ENCODE data around the gene PGAP2. TPM values are rescaled to one million over a fixed set of nuclear protein-coding genes. Genes with fewer than 3 reads are reported as not detected.

Gene PGAP2
- total and polyA plus RNA-seq, 2 of the 13 experiments (the other 11 are each of a cell fraction or from before 2014, with no cell fraction given) = 21.5 to 47.8 TPM

DNA sequence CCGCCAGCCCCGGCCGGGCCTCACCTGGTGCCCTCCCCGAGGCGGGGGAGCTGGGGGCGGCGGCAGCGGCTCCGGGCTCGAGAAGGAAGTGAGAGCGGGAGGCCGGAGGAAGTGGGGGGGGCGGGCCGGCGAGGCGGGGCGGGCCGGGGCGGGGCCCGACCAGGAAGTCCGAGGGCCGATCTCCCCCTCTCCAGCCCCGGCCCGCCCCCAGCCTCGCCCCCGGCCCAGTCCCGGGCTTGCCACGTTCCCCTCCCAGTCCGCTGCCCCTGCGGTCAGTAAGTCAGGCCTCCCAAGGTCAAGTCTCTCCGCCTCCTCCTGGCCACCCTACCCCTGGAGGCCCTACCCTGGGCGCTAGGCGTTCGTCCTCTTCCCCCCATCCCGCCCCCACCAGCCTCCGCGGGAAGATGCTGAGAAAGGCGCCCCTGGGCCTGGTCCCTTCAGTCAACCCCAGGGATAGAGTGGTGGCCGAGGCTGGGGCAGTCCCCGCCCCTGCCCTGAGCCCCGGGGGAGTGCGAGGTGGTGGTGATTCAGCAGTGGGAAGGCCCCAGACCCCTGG lies 32.6 kb downstream of the PGAP2 start, which contains the start of gene RHOG (continued):
- TF ChIP-seq CBX1 (IDR thresholded peaks at IDR 0.05; ENCODE audit: low read depth) (peak; percentile 16), KLF6 (CRISPR knock-in tag; IDR thresholded peaks at IDR 0.05) (no peak), SAP130 (CRISPR knock-in tag; IDR thresholded peaks at IDR 0.05; ENCODE audit: low read depth) (peak; percentile 57; the same call in 1 of the 2 replicates), POLR2A (IDR thresholded peaks at IDR 0.05; ENCODE audit: insufficient read depth in 1 of 2, low read depth in 2 of 2, low read length in 2 of 2) (peak in 1 of 2 experiments; percentile 65; a peak in 2 of 4 replicates), ZNF264 (CRISPR knock-in tag; IDR thresholded peaks at IDR 0.05) (no peak), HDAC6 (IDR thresholded peaks at IDR 0.05; ENCODE audit: low read depth, low read length) (no peak), GABPA (IDR thresholded peaks at IDR 0.05; ENCODE audit: low read depth, low read length) (peak; percentile 46), GABPA (CRISPR knock-in tag; IDR thresholded peaks at IDR 0.05; ENCODE audit: low read depth) (no peak), CENPX (CRISPR knock-in tag; IDR thresholded peaks at IDR 0.05) (no peak), ZNF263 (CRISPR knock-in tag; IDR thresholded peaks at IDR 0.05) (no peak), ZNF850 (CRISPR knock-in tag; conservative IDR thresholded peaks at IDR 0.05) (no peak), SMARCE1 (IDR thresholded peaks at IDR 0.05; ENCODE audit: borderline replicate concordance) (no peak), PHF21A (CRISPR knock-in tag; IDR thresholded peaks at IDR 0.05) (0 out of 2 replicates have a peak, but pooled peaks have one; percentile 16), PHF8 (CRISPR knock-in tag; IDR thresholded peaks at IDR 0.05) (peak; percentile 50; the same call in 1 of the 2 replicates), HNRNPUL1 (IDR thresholded peaks at IDR 0.05; ENCODE audit: low read depth, low read length) (no peak), GTF2F1 (IDR thresholded peaks at IDR 0.05; ENCODE audit: low read length) (no peak), TAF15 (IDR thresholded peaks at IDR 0.05; ENCODE audit: low read depth, low read length, poor library complexity, severe bottlenecking) (peak; percentile 47)
- TF ChIP-seq, protein P1, sequence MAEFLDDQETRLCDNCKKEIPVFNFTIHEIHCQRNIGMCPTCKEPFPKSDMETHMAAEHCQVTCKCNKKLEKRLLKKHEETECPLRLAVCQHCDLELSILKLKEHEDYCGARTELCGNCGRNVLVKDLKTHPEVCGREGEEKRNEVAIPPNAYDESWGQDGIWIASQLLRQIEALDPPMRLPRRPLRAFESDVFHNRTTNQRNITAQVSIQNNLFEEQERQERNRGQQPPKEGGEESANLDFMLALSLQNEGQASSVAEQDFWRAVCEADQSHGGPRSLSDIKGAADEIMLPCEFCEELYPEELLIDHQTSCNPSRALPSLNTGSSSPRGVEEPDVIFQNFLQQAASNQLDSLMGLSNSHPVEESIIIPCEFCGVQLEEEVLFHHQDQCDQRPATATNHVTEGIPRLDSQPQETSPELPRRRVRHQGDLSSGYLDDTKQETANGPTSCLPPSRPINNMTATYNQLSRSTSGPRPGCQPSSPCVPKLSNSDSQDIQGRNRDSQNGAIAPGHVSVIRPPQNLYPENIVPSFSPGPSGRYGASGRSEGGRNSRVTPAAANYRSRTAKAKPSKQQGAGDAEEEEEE (CRISPR knock-in tag; IDR thresholded peaks at IDR 0.05; ENCODE audit: borderline replicate concordance) = 0 out of 2 replicates have a peak, but pooled peaks have one; percentile 33
- TF ChIP-seq, protein P2, sequence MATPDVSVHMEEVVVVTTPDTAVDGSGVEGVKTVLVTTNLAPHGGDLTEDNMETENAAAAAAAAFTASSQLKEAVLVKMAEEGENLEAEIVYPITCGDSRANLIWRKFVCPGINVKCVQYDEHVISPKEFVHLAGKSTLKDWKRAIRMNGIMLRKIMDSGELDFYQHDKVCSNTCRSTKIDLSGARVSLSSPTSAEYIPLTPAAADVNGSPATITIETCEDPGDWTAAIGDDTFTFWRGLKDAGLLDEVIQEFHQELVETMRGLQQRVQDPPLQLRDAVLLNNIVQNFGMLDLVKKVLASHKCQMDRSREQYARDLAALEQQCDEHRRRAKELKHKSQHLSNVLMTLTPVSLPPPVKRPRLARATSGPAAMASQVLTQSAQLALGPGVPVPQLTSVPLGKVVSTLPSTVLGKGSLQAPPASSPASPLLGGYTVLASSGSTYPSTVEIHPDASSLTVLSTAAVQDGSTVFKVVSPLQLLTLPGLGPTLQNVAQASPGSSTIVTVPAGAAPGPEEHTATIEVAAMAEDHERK (CRISPR knock-in tag; IDR thresholded peaks at IDR 0.05; ENCODE audit: low read depth) = no peak
- TF ChIP-seq, protein P3, sequence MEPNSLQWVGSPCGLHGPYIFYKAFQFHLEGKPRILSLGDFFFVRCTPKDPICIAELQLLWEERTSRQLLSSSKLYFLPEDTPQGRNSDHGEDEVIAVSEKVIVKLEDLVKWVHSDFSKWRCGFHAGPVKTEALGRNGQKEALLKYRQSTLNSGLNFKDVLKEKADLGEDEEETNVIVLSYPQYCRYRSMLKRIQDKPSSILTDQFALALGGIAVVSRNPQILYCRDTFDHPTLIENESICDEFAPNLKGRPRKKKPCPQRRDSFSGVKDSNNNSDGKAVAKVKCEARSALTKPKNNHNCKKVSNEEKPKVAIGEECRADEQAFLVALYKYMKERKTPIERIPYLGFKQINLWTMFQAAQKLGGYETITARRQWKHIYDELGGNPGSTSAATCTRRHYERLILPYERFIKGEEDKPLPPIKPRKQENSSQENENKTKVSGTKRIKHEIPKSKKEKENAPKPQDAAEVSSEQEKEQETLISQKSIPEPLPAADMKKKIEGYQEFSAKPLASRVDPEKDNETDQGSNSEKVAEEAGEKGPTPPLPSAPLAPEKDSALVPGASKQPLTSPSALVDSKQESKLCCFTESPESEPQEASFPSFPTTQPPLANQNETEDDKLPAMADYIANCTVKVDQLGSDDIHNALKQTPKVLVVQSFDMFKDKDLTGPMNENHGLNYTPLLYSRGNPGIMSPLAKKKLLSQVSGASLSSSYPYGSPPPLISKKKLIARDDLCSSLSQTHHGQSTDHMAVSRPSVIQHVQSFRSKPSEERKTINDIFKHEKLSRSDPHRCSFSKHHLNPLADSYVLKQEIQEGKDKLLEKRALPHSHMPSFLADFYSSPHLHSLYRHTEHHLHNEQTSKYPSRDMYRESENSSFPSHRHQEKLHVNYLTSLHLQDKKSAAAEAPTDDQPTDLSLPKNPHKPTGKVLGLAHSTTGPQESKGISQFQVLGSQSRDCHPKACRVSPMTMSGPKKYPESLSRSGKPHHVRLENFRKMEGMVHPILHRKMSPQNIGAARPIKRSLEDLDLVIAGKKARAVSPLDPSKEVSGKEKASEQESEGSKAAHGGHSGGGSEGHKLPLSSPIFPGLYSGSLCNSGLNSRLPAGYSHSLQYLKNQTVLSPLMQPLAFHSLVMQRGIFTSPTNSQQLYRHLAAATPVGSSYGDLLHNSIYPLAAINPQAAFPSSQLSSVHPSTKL (CRISPR knock-in tag; IDR thresholded peaks at IDR 0.05) = no peak
- TF ChIP-seq, protein P4, sequence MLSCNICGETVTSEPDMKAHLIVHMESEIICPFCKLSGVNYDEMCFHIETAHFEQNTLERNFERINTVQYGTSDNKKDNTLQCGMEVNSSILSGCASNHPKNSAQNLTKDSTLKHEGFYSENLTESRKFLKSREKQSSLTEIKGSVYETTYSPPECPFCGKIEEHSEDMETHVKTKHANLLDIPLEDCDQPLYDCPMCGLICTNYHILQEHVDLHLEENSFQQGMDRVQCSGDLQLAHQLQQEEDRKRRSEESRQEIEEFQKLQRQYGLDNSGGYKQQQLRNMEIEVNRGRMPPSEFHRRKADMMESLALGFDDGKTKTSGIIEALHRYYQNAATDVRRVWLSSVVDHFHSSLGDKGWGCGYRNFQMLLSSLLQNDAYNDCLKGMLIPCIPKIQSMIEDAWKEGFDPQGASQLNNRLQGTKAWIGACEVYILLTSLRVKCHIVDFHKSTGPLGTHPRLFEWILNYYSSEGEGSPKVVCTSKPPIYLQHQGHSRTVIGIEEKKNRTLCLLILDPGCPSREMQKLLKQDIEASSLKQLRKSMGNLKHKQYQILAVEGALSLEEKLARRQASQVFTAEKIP (CRISPR knock-in tag; IDR thresholded peaks at IDR 0.05; ENCODE audit: borderline replicate concordance) = no peak
- TF ChIP-seq, protein P5, sequence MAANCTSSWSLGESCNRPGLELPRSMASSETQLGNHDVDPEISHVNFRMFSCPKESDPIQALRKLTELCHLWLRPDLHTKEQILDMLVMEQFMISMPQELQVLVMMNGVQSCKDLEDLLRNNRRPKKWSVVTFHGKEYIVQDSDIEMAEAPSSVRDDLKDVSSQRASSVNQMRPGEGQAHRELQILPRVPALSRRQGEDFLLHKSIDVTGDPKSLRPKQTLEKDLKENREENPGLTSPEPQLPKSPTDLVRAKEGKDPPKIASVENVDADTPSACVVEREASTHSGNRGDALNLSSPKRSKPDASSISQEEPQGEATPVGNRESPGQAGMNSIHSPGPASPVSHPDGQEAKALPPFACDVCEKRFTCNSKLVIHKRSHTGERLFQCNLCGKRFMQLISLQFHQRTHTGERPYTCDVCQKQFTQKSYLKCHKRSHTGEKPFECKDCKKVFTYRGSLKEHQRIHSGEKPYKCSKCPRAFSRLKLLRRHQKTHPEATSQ (CRISPR knock-in tag; IDR thresholded peaks at IDR 0.05; ENCODE audit: borderline replicate concordance) = no peak

Data from HepG2 (cell line).